CD4-positive, alpha-beta T cell treated with Interleukin-1 beta for 1 hour (primary cell): ENCODE results near the gene HGD.
"Not testable (repeated sequence)": the region's sequence is repeated elsewhere in the genome, so short reads cannot be mapped to it uniquely, and the experiment has no call there.

ENCODE experiments used
- DNase-seq, 2 donors: peaks; one replicate each; pipeline ENCODE4 v3.0.0-alpha.2; 2020 to 2022

Gene HGD

DNA sequence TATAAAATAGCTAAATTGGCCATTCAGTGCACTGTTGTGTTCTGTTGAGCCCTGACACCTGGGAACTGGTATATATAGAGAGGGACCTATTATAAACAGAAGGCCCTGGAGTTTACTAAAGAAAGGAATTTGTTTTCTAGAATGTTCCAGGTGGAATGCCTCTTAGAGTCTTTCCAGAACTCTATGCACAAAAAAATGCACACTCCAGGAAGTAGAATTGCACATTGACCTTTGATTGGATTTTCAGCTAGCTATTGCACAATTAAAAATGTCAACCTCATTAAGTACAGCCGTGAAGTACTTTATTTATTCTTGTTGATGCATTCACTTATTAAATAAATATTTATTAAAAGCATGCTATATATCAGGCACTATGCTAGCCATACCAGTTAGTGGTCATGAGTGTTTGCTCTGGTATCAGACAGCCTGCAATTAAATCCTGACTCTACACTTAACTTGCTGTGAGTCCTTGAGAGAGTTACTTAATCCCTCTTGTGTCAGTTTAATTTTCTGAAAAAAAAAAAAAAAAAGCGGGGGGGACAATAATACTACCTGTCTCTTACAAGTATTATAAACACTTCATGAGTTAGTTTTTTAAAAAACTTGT is 45.1 kb downstream of the HGD start:
- no peak for DNase-seq

DNA sequence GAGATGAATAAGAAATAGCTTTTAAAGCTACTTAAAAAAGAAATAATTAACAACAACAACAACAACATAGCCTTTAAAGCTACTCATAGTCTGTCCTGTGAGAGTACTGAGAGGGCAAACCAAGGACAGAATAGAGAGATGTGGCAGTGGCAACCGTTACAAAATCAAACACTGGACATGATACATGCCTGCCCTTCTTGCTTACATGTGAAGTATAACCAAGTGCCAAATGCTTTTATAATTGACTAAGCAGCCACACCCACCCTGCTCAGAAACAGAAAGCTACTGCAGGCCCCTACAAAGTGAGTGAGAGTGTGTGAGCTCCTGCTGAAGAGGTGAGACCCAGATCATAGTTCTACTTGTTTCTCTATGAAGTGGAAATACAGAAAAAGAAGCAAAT is 47.5 kb downstream of the HGD start:
- no peak for DNase-seq

DNA sequence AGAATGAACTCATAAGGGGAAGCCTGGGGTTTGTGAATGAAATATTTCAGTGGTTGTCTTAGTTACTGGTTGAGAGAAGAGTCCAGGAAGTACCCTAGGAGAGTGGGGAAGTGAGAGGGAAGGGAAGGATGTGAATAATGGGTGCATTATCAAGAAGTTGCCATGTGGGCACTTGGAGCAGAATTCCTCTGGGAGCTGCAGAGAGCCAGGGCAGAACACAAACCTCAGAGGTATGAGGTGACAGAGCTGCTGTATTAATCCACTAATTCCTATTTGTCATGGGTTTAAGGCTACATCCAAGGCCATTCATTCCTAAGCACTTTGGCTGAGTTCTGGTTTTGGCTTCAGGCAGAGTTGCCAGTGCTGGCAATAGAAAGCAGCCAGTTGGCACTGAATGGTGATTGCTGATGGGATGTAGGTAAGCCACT is 56.9 kb downstream of the HGD start:
- no peak for DNase-seq

DNA sequence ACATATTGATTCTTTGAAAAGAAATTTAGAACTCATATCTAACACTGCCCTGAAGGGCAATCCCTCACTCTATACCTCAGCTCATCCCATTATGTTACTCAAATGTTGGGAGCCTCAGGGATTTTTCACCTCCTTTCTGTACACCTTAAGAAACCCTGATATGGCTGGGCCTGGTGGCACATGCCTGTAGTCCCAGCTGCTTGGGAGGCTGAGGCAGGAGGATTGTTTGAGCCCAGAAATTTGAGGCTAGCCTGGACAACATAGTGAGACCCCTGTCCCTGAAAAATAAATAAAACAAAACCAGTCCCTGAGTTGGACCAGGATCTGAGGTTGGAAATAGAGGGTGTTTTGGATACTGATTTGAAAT is 58.3 kb downstream of the HGD start:
- no peak for DNase-seq

DNA sequence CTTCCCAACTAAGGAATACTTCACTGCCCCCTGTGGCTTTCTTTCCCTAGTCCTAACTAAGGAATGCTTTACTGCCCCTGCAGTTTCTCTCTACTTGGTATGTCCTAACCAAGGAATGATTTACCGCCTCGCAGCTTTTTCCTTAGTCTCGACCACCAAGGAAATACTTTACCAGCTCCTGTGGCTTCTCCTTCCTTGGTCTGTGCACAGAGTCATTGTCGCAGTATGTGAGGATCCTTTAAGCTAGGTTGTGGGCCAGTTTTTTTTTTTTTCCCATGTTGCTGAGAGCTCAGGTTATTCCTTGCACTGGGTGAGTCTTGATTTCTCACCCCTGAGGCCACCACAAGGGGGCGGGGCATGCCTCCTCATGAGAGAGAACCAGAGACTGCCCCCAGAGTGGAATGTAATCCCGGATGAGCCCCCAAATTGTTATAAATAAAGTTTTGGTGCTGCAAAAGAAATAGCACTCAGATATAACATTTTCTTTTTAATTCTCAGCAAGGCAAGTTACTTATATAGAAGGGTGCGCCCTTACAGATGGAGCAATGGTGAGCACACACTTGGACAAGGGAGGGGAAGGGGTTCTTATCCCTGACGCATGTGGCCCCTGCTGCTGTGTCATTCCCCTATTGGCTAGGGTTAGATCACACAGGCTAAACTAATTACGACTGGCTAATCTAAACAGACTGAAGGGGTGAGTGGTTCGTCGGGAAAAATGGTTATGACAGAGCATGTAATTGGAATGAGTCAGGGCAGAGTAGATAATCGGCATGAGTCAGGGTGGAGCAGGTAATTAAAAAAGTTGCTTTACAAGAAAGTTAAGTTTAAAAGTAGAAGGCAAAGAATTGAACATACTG is 58.9 kb downstream of the HGD start:
- DNase-seq: peak in 1 of 2 donors; percentile 13

DNA sequence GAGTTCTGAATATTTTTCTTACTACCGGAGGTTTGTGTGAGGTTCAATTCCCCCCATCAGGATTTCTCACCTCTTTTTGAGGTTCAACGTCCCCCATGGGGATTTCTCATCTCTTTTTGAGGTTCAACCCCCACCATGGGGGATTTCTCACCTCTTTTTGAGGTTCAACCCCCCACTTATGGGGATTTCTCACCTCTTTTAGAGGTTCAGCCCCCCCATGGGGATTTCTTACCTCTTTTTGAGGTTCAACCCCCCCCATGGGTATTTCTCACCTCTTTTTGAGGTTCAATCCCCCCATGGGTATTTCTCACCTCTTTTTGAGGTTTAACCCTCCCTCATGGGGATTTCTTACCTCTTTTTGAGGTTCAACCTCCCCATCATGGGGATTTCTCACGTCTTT is 59.6 kb downstream of the HGD start:
- no peak for DNase-seq

DNA sequence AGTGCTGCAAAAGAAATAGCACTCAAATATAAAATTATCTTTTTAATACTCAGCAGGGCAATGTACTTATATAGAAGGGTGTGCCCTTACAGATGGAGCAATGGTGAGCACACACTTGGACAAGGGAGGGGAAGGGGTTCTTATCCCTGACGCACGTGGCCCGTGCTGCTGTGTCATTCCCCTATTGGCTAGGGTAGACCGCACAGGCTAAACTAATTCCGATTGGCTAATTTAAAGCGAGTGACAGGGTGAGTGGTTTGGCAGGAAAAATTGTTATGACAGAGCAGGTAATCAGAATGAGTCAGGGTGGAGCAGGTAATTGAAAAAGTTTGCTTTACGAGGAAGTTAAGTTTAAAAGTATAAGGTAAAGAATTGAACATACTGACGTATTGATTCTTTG is 65.3 kb downstream of the HGD start:
- not testable (repeated sequence) for DNase-seq

DNA sequence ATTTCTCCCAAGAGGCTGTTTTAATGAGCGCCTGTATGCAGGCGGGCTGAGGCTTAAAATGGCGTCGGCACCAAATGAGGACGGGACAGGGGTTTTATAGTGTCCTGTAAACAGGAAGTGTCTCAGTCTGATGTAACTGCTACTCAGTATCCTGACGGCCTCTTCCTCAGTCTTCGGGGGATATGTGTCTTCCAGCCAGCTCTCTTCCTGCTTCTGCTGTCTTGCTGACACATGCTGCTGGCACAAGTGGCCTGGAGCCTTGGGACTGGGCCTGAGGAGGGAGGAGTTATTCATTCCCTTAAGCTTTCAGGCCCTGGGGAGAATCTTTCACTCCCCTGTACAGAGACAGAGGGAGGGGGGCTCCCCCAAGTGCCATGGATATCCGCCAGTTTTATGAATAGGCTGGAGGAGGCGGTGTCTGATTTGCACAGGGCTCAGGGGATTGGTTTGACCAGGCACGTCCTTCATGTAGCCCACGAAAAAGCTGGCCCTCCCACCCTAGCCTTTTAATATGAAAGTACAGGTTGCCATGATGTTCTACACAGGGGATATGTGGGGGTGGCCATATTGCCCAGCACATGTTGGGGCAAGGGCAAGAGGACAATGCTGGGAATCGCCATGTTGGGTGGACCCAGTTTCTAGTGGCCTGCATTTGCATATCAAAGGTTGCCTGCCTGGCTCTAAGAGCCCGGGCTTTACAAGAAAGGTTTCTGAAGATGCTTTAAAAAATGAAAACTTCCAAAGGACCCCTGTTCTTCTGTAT is 66.0 kb downstream of the HGD start:
- peak in 1 of 2 donors; percentile 6 for DNase-seq

DNA sequence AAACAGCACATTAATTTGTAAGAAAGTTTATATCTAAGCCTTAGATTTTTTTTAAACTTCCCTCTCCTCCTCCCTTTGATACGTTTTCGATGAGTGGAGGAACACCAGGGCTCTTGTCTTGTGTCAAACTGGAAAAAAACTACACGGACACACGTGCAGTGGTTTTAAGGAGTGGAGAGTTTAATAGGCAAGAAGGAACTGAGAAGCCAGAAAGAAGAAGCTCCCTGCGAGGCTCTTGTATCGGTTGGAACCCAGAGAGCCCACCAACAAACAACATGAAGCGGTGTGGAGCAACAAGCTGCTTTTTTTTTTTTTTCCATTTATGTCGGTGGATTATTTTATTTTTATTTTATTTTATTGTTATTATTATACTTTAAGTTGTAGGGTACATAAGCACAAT is 67.3 kb downstream of the HGD start:
- DNase-seq: no peak

DNA sequence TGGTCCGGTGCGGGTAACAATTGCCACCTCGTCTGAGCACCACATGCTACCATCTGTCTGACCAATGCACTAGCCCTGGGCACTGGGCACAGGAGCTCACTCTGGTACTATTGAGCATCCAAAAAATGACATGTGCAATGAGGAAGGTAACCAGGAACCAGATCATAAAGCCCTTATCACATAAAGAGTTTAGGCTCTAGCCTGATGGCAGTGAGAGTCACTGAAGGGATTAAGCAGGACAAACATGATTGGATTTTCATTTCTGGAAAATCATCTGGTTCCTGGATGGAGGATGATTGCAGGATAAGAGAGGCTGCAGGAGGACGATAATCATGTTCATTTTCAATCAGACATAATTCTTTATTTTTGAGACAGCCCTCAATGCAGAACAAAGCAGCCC is 73.5 kb downstream of the HGD start:
- no peak for DNase-seq

DNA sequence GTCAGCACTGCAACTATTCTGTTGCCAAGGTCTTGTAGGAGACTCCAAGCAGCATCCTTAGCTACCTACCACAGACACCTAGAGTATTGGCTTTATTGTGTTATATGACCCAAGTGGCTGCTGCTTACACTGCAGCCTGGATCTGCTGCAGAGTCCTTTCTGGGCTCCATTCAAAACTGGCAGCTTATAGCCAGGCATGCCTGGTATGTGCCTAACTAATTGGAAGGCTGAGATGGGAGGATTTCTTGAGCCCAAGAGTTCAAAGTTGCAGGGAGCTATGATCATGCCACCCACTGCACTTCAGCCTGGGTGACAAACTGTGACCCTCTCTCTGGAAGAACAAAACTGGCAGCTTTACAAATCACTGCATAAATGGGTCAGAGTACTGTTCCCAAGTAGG is 77.3 kb downstream of the HGD start:
- no peak for DNase-seq

DNA sequence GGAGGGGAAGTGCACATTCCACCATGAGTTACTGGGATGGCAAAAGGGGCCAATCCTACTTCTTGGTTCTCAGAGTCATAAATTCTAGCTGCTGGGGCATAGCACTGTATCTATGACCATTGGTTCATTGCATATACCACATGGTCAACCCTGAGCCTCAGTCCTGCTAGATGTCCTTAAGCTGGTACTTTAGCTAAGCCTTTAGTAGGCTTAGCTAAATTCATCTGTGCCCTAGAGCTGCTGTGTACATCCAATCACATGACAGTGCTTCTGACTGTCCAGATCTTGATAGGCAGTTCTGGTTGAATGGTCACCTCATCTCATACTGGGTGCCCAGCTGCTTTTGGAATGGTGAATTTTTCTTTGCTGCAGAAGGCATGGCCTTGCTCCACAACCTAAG is 77.7 kb downstream of the HGD start:
- no peak for DNase-seq

DNA sequence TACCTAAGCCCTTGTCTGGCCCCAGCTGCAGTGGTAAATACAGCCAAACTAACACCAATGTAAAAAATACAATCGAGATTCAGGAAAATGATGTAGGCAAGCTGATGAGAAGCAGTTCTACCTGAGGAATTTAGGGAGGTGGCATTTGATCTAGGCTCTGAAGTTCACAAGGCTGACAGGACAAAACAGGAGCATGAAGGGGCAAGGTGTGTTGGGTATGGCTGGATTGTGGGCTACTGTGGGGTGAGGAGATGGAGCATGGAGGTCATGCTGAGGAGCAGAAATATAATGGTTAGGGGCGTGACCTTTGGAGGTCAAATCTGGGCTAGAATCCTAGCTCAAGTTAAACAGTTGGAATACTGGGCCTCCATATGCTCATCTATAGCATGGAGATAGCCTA is 79.4 kb downstream of the HGD start:
- no peak for DNase-seq

DNA sequence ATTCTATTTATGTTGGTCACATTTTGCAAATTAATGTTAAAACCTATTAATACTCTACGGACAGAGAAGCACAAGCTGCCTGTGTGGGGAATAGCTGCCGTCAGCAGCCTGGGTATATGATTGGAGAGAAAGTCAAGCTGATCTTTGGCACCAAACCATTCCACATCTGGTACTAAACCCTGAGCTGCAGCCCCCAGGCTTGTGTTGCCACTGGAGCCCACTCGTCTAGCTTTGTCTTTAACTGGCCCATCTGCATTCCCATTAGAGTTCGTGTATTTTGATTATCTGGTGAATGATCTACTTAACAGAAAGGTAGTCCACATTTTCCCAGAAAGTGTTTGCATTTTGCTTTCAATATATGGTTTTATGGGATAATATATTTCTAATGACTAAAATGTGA is 80.5 kb downstream of the HGD start:
- DNase-seq: no peak

DNA sequence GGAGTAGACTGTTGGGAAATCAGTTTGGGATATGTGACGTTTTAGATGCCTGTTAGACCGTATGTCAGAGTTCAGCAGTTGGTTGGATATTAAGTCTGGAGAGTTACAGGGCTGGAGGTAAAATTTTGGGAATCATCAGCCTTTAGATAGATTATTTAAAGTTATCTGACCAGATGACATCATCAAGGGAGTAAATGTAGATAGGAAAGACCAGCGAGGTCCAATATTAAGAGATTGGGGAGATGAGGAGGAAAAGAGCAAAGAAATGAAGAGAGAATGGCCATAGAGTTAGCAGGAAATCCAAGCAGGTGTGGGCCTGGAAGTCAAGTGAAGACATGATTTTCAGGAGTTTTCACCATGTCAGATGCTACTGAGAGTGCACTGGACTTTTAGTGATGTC is 82.8 kb downstream of the HGD start:
- DNase-seq: no peak

DNA sequence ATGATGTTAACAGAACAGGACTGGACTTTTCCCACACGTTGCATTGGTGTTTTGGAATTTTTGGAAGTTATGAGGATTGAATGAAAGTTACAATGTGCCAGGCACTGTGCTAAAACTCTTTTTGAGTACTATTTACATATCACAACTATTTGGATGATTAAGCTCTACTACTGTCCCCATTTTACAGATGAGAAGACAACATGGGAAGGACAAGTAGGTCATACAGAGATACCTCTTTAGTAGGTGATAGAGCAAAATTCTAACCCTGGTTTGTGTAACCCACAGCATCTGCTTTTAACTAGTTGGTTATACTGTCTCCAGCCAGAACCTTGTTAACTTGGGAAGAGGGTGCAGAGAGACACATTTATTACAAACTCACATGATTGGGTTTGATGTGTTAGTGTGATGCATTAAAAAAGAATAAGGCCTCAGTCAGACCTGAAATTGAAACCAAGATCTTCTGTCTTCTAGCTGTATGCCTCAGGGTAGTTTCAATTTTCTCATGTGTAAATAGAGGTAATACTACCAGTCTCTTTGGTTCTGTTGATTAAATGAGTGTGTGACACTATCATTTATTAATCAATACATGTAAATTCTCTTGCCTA is 84.5 kb downstream of the HGD start:
- DNase-seq: peak in 1 of 2 donors; percentile 11

DNA sequence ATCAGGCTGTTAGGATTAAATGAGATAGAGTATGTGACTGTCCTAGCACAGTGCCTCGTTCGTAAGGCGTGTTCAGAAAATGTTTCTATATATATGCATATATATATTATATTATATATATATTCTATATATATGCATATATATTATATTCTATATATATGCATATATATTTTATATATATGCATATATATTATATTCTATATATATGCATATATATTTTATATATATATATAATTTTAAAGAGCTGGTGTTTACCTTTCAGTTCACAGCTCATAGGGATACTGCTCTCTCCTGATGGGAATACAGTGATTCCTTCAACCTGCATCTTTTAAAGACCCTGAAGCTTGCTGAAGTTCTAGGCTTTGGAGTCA is 85.2 kb downstream of the HGD start:
- DNase-seq: no peak

DNA sequence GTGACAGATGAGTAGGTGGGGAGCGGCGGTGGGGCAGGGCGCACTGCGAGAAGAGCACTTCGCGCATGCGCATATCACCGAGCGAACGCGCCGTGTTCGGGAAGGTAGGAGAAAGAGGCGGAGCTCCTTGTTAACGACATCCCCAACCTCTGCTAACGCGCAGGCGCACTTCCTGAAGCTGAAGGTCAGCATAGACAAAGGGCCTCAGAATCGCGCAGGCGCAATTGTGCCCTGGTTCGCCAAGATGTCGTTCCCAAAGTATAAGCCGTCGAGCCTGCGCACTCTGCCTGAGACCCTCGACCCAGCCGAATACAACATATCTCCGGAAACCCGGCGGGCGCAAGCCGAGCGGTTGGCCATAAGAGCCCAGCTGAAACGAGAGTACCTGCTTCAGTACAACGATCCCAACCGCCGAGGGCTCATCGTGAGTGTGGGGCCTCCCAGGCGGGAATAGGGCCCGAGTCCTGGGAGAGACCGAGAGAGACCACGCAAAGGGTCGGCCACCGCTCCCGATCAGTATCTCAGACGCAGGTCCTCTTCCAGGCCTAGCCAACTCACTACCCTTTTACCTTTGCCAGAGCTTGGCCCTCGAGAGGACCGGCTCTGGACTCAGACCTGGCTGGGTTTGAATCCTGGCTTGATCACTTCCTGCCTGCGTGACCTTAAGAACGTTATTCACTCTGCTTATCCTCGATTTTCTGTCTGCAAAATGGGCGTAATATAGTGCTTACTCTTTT is 85.8 kb downstream of the HGD start, which contains the start of gene NDUFB4:
Gene NDUFB4, plus strand, starts transcription at position 221 of the 737 bp plus-strand sequence. Its CDS starts 24 bp downstream, at position 245.
- DNase-seq: peak; percentile 96 to 99

DNA sequence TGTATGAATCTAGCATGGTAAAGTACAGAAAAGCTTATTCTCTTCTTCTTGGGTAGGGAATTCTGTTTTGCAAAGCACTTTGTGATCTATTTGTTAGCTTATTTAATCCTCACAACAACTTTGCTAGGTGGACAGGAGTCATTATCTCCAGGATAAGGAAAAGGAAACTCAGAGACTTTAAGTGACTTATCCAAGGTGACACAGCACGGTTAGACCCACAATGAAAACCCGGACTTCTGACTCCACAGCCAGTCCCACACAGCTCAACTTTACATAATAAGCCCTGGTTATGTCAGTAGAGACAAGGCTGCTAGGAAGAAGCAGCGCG is 86.3 kb downstream of the HGD start:
- no peak for DNase-seq

DNA sequence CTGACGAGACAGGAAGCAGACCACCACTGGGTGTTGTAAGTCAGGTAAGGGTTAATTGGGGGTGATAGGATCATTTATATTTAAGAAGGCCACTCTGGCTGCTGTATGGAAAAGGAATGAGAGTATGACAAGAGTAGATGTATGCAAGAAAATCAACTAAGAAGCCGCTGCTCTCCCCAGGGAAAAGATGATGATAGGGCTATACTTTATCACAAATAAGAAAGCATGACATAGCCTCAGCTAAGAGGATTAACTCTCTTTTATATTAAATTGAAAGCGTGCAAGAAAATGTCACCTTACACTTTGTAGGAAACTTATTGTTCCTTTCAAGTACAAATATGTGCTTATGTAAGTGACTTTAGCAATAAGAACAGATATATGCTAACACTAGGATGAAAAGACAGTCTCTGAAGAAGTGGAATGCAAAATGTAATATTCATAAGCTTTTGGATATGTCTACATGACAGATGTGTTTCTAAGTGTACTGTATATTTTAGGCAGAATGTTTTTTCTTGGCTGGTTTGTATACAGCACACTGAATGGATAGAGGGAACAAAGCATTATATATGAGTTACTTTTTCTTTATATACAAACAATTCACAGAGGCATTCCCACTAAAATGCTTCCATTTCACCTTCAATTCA is 94.6 kb downstream of the HGD start:
- DNase-seq: no peak
